Activated B cell treated with CpG ODN at 0.5 μM for 24 hours (primary cell): ENCODE results near the gene SH3BP5. TPM values are rescaled to one million over a fixed set of nuclear protein-coding genes. Genes with fewer than 3 reads are reported as not detected.
A peak's percentile ranks its signal among the peaks of the same experiment; 100 is the strongest.

ENCODE experiments used
- ATAC-seq: fragments of 200-7000 bp; cut with Tn5 transposase; one replicate; pipeline ENCODE4 v1.10.0; 2021; ENCODE audit warnings: low read depth, mild to moderate bottlenecking, moderate library complexity
- CTCF ChIA-PET: fragments of 350-600 bp; sonication (Branson Sonifier 250); formaldehyde crosslinking; loops from one replicate; lab custom pipeline; 2021; ENCODE audit warnings: antibody characterized with exemption; lab: Charles Lee
- POLR2A ChIA-PET: fragments of 350-600 bp; sonication (Branson Sonifier 250); formaldehyde crosslinking; loops from one replicate; lab custom pipeline; 2021; ENCODE audit warnings: antibody characterized with exemption; lab: Charles Lee
- DNase-seq: peaks from one replicate; pipeline ENCODE4 v3.0.0; 2022
- H3K27ac Mint-ChIP-seq: one replicate; pipeline ENCODE4 v1.8.0; 2020; ENCODE audit warnings: mixed read lengths
- H3K27me3 Mint-ChIP-seq: one replicate; pipeline ENCODE4 v1.8.0; 2021; ENCODE audit warnings: mixed read lengths
- H3K36me3 Mint-ChIP-seq: one replicate; pipeline ENCODE4 v1.8.0; 2021; ENCODE audit warnings: low read depth, mixed read lengths
- H3K4me1 Mint-ChIP-seq: one replicate; pipeline ENCODE4 v1.8.0; 2021; ENCODE audit warnings: mixed read lengths
- H3K4me3 Mint-ChIP-seq: one replicate; pipeline ENCODE4 v1.8.0; 2020; ENCODE audit warnings: mild to moderate bottlenecking, mixed read lengths
- H3K9me3 Mint-ChIP-seq: one replicate; pipeline ENCODE4 v1.8.0; 2020; ENCODE audit warnings: mixed read lengths
- CTCF ChIP-seq: fragments of 200-600 bp; IDR thresholded peaks from one replicate; pipeline ENCODE4 v1.8.0; 2022; ENCODE audit warnings: antibody characterized with exemption, mild to moderate bottlenecking
- intact Hi-C: fragments of 100-400 bp; cut with micrococcal nuclease; formaldehyde crosslinking; loops from one replicate; pipeline ENCODE4 v1.15.1; 2024
- total RNA-seq: library from RNA; stranded (reverse); gene quantifications from 2 replicates; pipeline ENCODE4 v1.2.3, GENCODE V29; 2022

SH3BP5 gene, protein sequence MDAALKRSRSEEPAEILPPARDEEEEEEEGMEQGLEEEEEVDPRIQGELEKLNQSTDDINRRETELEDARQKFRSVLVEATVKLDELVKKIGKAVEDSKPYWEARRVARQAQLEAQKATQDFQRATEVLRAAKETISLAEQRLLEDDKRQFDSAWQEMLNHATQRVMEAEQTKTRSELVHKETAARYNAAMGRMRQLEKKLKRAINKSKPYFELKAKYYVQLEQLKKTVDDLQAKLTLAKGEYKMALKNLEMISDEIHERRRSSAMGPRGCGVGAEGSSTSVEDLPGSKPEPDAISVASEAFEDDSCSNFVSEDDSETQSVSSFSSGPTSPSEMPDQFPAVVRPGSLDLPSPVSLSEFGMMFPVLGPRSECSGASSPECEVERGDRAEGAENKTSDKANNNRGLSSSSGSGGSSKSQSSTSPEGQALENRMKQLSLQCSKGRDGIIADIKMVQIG
- 60.5 and 66.0 TPM in 2 replicates for total RNA-seq

GRCh38 chr3:15332405-15333098 lies at the start of gene SH3BP5:
TSS of gene SH3BP5 (minus strand) at chr3:15332586. CDS start at chr3:15332408, 178 bp downstream.
- ATAC-seq (peak; percentile 84), DNase-seq (peak; percentile 80)
- Mint-ChIP-seq H3K4me1 (peaks cover 62% of the 10 kb centered on the region), H3K4me3 (peak within 1 kb of the TSS; percentile 95), H3K36me3 (peaks cover 34% of the 10 kb centered on the region), H3K9me3 (no peaks in the 10 kb centered on the region), H3K27me3 (no peaks in the 10 kb centered on the region), H3K27ac (peak within 1 kb of the TSS; percentile 96)
- POLR2A ChIA-PET = interaction anchor here (0.7 to 8.4 kb wide), 24 partner anchors 9 to 73 kb away, joined by 3 to 118 read pairs (median 4); no protein-coding TSS in a partner anchor
- intact Hi-C loops = loop anchor here (1.0 to 2.0 kb wide), 8 partner anchors 13 to 224 kb away; no protein-coding TSS in a partner anchor
- CTCF ChIA-PET = interaction anchor here (0.6 to 11.0 kb wide), 20 partner anchors 9 to 73 kb away, joined by 3 to 141 read pairs (median 6); no protein-coding TSS in a partner anchor
- no peak for TF ChIP-seq CTCF

GRCh38 chr3:15380980-15381890 lies 48.8 kb upstream of the SH3BP5 start:
- TF ChIP-seq CTCF = no peak
- POLR2A ChIA-PET = interaction anchor here (0.6 to 0.7 kb wide), 3 partner anchors 84 to 114 kb away, joined by 3 to 5 read pairs (median 3); no protein-coding TSS in a partner anchor
- no peak overlapping the region for H3K27ac Mint-ChIP-seq

DNA sequence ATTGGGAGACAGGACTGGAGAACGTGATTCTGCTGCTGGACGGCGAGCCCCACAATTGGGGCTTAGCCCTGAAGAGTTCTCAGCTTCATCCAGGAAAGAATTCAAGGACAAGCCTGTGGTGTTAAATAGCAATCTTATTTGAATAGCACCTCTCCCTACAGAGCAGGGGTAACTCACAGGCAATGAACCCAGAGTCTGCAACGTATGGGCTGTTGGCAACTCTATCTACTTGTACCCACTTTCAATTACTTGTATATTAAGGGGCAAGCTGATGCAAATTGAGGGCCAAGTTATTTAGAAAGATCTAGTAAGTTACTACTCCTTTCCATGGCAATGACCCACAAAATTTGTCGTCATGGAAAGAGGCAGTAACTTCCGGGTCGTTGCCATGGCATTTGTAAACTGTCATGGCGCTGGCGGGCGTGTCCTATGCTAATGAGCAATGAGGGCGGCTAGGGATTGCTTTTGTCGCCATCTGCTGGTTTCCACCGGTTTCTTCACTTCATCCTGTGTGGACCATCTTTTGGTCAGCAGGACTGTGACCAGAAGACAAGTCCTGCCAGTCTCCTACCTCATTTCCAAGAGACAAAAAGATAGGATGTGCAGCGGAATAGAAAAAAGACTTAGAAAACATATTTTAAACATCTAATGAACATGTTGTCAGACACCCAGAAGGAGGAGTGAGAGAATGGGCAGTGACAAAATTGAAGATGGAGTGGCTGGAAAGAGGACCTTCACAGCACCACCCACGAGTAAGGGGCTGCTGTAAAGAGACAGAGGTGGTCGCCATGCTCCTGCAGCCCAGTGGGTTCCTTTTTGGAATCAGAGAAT lies 45.8 kb upstream of the SH3BP5 start:
- peak overlapping the region; percentile 91 for H3K27ac Mint-ChIP-seq

More at GRCh38 chr3:15380980-15381890, 48.8 kb upstream of the SH3BP5 start:
- Mint-ChIP-seq H3K36me3 (peaks cover 3% of the 10 kb centered on the region), H3K27me3 (no peaks in the 10 kb centered on the region), H3K4me1 (peaks cover 58% of the 10 kb centered on the region), H3K9me3 (peaks cover 2% of the 10 kb centered on the region), H3K4me3 (no peak overlapping the region)
- DNase-seq = no peak
- intact Hi-C loops = no loop called here
- CTCF ChIA-PET = interaction anchor here (0.6 to 6.9 kb wide), 7 partner anchors 18 to 176 kb away, joined by 3 to 105 read pairs (median 4); no protein-coding TSS in a partner anchor
- no peak for ATAC-seq

More for the DNA sequence above, 45.8 kb upstream of the SH3BP5 start:
- ATAC-seq (peak; percentile 94), DNase-seq (peak; percentile 88)
- Mint-ChIP-seq H3K27me3 (no peaks in the 10 kb centered on the region), H3K9me3 (no peaks in the 10 kb centered on the region), H3K4me1 (peaks cover 29% of the 10 kb centered on the region), H3K36me3 (no peaks in the 10 kb centered on the region), H3K4me3 (peak overlapping the region; percentile 44)
- ChIA-PET CTCF (interaction anchor here (0.6 to 6.9 kb wide), 13 partner anchors 8 to 109 kb away, joined by 3 to 105 read pairs (median 5); partner anchors contain the start of gene SH3BP5), POLR2A (interaction anchor here (1.0 to 1.2 kb wide), 3 partner anchors 17 to 47 kb away, joined by 4 to 6 read pairs (median 6); partner anchors contain the start of gene SH3BP5)
- no peak for TF ChIP-seq CTCF
- intact Hi-C loops = loop anchor here (1.0 kb wide), 8 partner anchors 16 to 179 kb away; partner anchors contain the start of gene SH3BP5
